ENCODE data around the gene AGXT.

The AGXT gene

GRCh38 chr2:240877460-240878340 lies 9.1 kb downstream of the AGXT start:
- TF ChIP-seq POLR2A (IDR thresholded peaks at IDR 0.05; ENCODE audit: low read length), result no peak
- no peak for TF ChIP-seq GATA1 (IDR thresholded peaks at IDR 0.05; ENCODE audit: low read depth, low read length)
- no peak for DNase-seq

- no peak for DNase-seq
- no peak for TF ChIP-seq GATA1 (IDR thresholded peaks at IDR 0.05; ENCODE audit: low read depth, low read length)
- no peak for TF ChIP-seq POLR2A (IDR thresholded peaks at IDR 0.05; ENCODE audit: low read length)
Measured at GRCh38 chr2:240878341-240878936, 9.8 kb downstream of the AGXT start.

- TF ChIP-seq POLR2A (IDR thresholded peaks at IDR 0.05; ENCODE audit: low read length) (no peak), GATA1 (IDR thresholded peaks at IDR 0.05; ENCODE audit: low read depth, low read length) (no peak)
- no peak for DNase-seq
Measured at GRCh38 chr2:240879105-240879504, 10.5 kb downstream of the AGXT start.

- no peak for DNase-seq
- TF ChIP-seq POLR2A (IDR thresholded peaks at IDR 0.05; ENCODE audit: low read length), result no peak
- TF ChIP-seq GATA1 (IDR thresholded peaks at IDR 0.05; ENCODE audit: low read depth, low read length), result no peak
Measured at GRCh38 chr2:240881913-240882312, 13.3 kb downstream of the AGXT start.

GRCh38 chr2:240884221-240884620 lies 15.6 kb downstream of the AGXT start:
- no peak for TF ChIP-seq POLR2A (IDR thresholded peaks at IDR 0.05; ENCODE audit: low read length)
- no peak for TF ChIP-seq GATA1 (IDR thresholded peaks at IDR 0.05; ENCODE audit: low read depth, low read length)
- no peak for DNase-seq

GRCh38 chr2:240884745-240885144 lies 16.1 kb downstream of the AGXT start:
- no peak for TF ChIP-seq POLR2A (IDR thresholded peaks at IDR 0.05; ENCODE audit: low read length)
- no peak for TF ChIP-seq GATA1 (IDR thresholded peaks at IDR 0.05; ENCODE audit: low read depth, low read length)
- DNase-seq, result no peak

- no peak for DNase-seq
Measured at GRCh38 chr2:240885566-240885965, 16.9 kb downstream of the AGXT start.

GRCh38 chr2:240886023-240886565 lies 17.5 kb downstream of the AGXT start:
- no peak for DNase-seq
- TF ChIP-seq GATA1 (IDR thresholded peaks at IDR 0.05; ENCODE audit: low read depth, low read length) (no peak), POLR2A (IDR thresholded peaks at IDR 0.05; ENCODE audit: low read length) (no peak)

More at GRCh38 chr2:240885566-240885965, 16.9 kb downstream of the AGXT start:
- TF ChIP-seq POLR2A (IDR thresholded peaks at IDR 0.05; ENCODE audit: low read length), result no peak
- no peak for TF ChIP-seq GATA1 (IDR thresholded peaks at IDR 0.05; ENCODE audit: low read depth, low read length)

GRCh38 chr2:240886678-240887609 lies 18.3 kb downstream of the AGXT start:
- TF ChIP-seq GATA1 (IDR thresholded peaks at IDR 0.05; ENCODE audit: low read depth, low read length), result no peak
- no peak for TF ChIP-seq POLR2A (IDR thresholded peaks at IDR 0.05; ENCODE audit: low read length)
- DNase-seq, result no peak

GRCh38 chr2:240887631-240888030 lies 19.0 kb downstream of the AGXT start:
- TF ChIP-seq POLR2A (IDR thresholded peaks at IDR 0.05; ENCODE audit: low read length), result no peak
- TF ChIP-seq GATA1 (IDR thresholded peaks at IDR 0.05; ENCODE audit: low read depth, low read length), result no peak
- no peak for DNase-seq

GRCh38 chr2:240888130-240888889 lies 19.7 kb downstream of the AGXT start:
- no peak for DNase-seq
- TF ChIP-seq POLR2A (IDR thresholded peaks at IDR 0.05; ENCODE audit: low read length) (no peak), GATA1 (IDR thresholded peaks at IDR 0.05; ENCODE audit: low read depth, low read length) (no peak)

- TF ChIP-seq GATA1 (IDR thresholded peaks at IDR 0.05; ENCODE audit: low read depth, low read length) (no peak), POLR2A (IDR thresholded peaks at IDR 0.05; ENCODE audit: low read length) (no peak)
- DNase-seq, result no peak
Measured at GRCh38 chr2:240888890-240889573, 20.4 kb downstream of the AGXT start.
